GM21786 (cell line): Measurements from ENCODE around the gene MMP17.
"Not testable (repeated sequence)": the region's sequence is repeated elsewhere in the genome, so short reads cannot be mapped to it uniquely, and the experiment has no call there.

Source experiments
- ATAC-seq: cut with Tn5 transposase; IDR thresholded peaks from one replicate; pipeline ENCODE4 v1.9.1; 2021; ENCODE audit not compliant: unreplicated experiment

MMP17 gene

GRCh38 chr12:131862994-131863710, 35.0 kb downstream of the MMP17 start:
- no peak for ATAC-seq

- no peak for ATAC-seq
Observed at GRCh38 chr12:131863711-131864396, 35.7 kb downstream of the MMP17 start.

- ATAC-seq: no peak
Observed at GRCh38 chr12:131864469-131864868, 36.3 kb downstream of the MMP17 start.

DNA sequence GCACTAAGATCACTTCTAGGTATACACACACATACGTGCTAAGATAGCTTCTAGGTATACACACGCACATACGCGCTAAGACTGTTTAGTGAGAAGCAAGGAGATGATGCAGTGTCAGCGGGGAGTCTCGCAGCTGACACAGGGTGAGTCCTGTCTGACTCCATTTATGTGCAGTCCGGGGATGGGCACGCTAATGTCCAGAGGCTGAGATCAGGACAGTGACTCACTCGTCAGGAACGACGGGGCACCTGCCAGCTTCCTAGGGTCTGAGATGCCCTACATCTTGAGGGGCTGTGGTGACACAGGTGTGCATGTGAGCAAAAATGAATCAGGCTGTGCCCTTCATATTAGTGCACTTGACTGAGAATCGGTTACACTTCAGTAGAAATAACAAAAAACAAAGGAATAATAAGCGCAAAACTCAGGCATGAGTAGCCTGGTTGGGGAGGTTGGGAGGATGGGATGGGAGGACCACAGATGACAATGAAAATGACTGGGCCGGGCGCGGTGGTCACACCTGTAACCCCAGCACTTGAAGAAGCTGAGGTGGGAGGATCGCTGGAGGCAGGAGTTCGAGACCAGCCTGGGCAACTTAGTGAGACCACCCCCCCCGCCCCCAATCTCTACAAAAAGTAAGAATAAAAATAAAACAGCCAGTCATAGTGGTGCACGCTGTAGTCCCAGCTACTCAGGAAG, 37.1 kb downstream of the MMP17 start:
- no peak for ATAC-seq

DNA sequence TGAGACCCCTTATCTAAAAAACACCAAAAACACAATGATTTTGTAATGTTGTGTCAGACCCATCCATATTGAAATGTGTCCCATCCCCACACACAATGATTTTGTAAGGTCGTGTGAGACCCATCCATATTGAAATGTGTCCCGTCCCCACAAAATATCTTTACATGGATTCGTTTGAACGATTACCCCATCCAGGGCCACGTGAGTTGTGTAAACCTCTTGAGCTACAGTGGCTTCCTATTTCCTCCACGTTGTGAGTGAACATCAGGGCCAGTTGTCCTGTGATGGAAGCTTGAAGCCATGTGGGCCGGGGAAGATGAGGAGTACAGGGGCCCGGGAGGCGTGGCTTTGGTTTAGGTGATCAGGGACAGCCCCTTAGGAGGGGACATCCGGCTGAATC, 39.3 kb downstream of the MMP17 start:
- no peak for ATAC-seq

DNA sequence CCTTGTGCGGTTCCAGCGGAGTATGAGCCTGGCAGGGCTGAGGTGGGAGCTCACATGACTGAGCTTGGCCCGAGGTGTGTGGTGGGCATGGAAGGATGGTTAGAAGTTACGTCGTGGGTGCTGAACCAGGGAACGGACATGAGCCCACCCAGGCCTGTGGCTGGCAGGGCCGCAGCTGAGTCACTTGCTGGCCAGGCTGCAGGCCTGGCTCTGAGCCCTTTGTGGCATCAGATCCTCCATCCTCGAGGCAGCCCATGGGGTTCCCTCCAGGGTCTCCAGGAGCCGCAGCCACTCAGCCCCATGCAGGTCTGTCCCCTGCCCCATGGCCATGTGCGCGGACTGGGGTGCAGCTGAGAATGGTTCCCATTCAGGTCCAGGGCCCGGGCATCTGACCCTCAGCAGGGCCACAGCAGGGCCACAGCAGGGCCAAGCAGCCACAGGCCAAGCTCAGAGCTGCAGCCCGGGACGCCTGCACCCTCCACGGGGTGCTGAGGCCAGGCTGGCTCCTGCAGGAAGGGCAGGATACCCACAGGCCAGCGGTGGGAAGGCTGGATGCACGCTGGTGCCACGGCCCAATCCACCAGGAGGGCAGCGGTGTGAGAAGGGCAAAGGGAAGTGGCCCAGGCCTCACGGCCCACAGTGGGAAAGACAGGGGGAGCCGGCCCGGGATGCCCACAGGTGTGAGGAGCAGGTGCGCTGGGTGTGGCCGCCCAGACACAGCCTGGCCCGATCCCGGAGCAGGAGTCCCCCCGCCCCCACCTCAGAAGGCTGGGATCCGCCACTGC, 39.9 kb downstream of the MMP17 start:
- no peak for ATAC-seq

- no peak for ATAC-seq
Observed at GRCh38 chr12:131869871-131870418, 41.8 kb downstream of the MMP17 start.

DNA sequence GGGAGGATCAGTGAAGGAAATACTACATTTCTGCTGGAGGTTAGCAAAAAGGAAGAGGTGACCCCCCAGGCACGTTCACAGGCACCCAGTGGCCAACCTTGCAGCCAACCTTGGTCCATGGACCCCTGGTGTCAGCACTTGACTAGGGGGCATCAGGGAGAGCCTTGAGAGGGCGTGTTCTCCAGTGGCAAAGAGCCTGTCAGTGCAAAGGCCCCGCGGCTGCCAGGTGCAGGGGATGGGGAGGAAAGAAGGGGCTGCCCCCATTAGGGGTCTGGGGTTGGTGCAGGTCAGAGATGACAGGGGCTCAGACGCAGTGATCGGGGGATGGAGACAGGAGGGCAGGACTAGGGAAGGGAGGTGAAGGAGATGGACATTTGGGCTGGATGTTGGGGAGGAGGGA, 43.5 kb downstream of the MMP17 start:
- ATAC-seq: no peak

DNA sequence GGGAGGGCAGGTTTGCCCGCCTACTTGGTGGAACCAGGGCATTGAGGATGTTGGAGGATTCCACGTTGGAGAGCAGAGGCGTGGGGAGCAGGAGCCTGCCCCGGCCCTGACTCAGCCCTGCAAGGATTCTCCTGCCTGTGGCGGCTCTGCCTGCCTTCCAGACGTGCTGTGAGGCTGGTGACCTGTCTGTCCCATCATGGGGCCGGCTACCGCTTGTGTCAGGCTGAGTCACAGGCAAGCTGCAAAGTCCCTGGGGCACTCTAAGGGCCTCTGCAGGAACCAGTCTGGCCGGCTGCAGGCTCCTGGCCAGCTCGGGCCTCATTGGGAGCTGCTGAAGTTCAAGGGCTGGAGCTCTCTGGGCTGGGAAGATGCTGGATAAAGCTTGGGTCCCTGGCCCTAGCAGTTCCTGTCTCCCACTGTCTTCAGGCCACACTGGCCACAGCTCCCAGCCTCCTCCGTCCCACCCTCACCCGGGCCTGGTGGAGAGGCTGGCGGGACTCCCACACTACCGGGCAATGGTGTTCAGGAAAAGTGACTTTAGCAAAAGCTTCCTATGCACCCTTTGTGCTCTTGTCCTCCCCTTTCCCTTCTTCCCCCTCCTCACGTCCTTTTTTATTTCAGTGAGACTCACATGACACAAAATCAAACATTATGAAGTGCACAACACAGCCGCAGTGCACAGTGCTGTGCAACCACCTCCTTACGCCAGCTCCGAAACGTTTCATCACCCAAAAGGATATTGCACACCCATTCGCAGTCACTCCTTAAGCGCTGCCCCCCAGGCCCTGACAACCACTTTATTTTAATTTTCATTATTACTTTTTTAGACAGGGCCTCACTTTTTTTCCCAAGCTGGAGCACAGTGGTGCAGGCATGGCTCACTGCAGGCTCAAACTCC, 44.2 kb downstream of the MMP17 start:
- ATAC-seq: no peak

- ATAC-seq: no peak
Observed at GRCh38 chr12:131873293-131873692, 45.1 kb downstream of the MMP17 start.

- not testable (repeated sequence) for ATAC-seq
Observed at GRCh38 chr12:131874972-131875371, 46.8 kb downstream of the MMP17 start.

GRCh38 chr12:131877216-131877615, 49.0 kb downstream of the MMP17 start:
- ATAC-seq: not testable (repeated sequence)

GRCh38 chr12:131878436-131878835, 50.2 kb downstream of the MMP17 start:
- ATAC-seq: not testable (repeated sequence)

GRCh38 chr12:131882804-131883520, 54.8 kb downstream of the MMP17 start:
- no peak for ATAC-seq

DNA sequence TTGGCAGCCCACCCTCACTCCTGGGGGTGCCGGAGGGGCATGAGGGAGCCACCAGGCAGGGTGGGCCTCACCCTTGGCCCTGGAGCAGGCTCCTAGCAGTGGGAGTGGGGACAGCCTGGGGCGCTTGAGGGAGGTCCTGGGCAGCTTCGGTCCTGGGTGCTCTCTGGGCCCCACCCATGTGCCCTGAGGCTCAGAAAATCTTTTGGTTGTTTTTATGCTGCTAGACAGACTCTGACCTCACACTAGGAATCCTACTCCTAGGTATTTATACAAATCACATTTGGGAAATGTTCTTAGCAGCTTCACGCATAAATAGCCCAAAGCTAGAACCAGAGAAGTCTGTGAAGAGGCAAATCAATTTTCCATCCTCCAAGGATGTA, 55.3 kb downstream of the MMP17 start:
- no peak for ATAC-seq

- ATAC-seq: not testable (repeated sequence)
Observed at GRCh38 chr12:131885076-131885475, 56.9 kb downstream of the MMP17 start.

- ATAC-seq: no peak
Observed at GRCh38 chr12:131885543-131886057, 57.4 kb downstream of the MMP17 start.

DNA sequence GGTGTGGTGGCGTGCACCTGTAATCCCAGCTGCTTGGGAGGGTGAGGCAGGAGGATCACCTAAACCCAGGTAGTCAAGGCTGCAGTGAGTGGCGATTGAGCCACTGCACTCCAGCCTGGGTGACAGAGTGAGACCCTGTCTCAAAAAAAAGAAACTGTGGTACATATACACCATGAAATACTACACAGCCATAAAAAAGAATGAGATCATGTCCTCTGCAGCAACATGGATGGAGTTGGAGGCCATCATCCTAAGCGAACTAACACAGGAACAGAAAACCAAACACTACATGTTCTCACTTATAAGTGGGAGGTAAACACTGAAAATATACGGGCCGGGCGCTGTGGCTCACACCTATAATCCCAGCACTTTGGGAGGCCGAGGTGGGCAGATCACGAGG, 63.5 kb downstream of the MMP17 start:
- ATAC-seq: not testable (repeated sequence)
